H1 (cell line): Measurements from ENCODE around the gene NLRP12. TPM values are rescaled to one million over a fixed set of nuclear protein-coding genes. Genes with fewer than 3 reads are reported as not detected.

ENCODE experiments used
- CHD1 ChIP-seq: IDR thresholded peaks from 2 replicates; pipeline ENCODE4 v1.6.1; 2012; ENCODE audit warnings: low read depth, low read length, improper control_type of control experiment
- CHD2 ChIP-seq: IDR thresholded peaks from 2 replicates; pipeline ENCODE4 v1.6.1; 2012; ENCODE audit warnings: low read length, improper control_type of control experiment
- GTF2F1 ChIP-seq: IDR thresholded peaks from 2 replicates; pipeline ENCODE4 v1.6.1; 2012; ENCODE audit warnings: low read depth, low read length, improper control_type of control experiment, borderline replicate concordance
- JUND ChIP-seq: IDR thresholded peaks from 2 replicates; pipeline ENCODE4 v1.6.1; 2011; ENCODE audit warnings: mild to moderate bottlenecking, improper control_type of control experiment, low read length
- KDM1A ChIP-seq: fragments of 200-600, 300-600 bp; sonication (generic); IDR thresholded peaks from 2 replicates; pipeline ENCODE4 v1.7.1; 2016; ENCODE audit warnings: mild to moderate bottlenecking, low read length, borderline replicate concordance
- RAD21 ChIP-seq, 2 experiments: IDR thresholded peaks in 1 of 2; conservative IDR thresholded peaks in 1 of 2; 2 replicates each; pipeline ENCODE4 v1.6.1; 2011; ENCODE audit warnings: low read depth in 2 of 2, low read length in 2 of 2, improper control_type of control experiment in 1 of 2, inconsistent platforms in 1 of 2, mild to moderate bottlenecking in 1 of 2, moderate library complexity in 1 of 2
- ZNF274 ChIP-seq: IDR thresholded peaks from 2 replicates; pipeline ENCODE4 v1.7.0; 2012; ENCODE audit warnings: low read length, borderline replicate concordance; ENCODE audit errors: extremely low read depth
- polyA plus RNA-seq, 7 experiments: library from polyadenylated mRNA; depleted of rRNA in 3 of 7; stranded (reverse) in 5 of 7; unstranded in 2 of 7; fragments of >200 nt in 5 of 7; fragments of 200-250 nt in 2 of 7; gene quantifications; 1 replicate in 5 of 7; 2 replicates in 1 of 7; 4 replicates in 1 of 7; pipeline versions ENCODE4 v1.2.1 to v1.2.3, GENCODE V29; 2011 to 2013; ENCODE audit warnings: missing spikeins in 2 of 7, mixed read lengths in 2 of 7
- total RNA-seq: library from RNA; stranded (reverse); fragmentation: NEBNext Ultra II Directional; extraction: Animal tissue kit (Norgen Biotek cat#: 25700); gene quantifications from 2 replicates; pipeline ENCODE4 v1.2.1, GENCODE V29; 2021

The NLRP12 gene
- total and polyA plus RNA-seq, 2 of the 8 experiments (the other 6 are each of a cell fraction or from before 2014, with no cell fraction given), result 1.0 to 1.8 TPM

DNA sequence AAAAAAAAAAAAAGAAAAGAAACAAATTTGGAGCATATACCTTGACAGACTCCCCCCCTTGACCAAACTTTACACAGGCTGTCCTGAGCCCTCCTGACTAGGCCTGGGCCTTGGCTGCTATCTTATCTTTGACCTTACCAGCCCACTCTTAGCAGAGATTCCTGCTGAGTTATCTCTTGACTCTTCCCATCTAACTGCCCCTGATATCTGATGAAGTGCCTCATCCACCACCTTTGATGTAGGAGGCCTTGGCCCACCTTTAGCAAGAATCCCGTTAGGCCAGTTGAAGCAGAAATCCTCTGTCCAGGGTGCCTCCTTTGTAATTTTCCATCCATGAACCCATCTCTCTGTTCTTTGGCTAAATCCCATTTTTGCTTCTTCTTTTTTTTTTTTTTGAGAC lies 43.6 kb downstream of the NLRP12 start (continued):
- TF ChIP-seq JUND (no peak), CHD2 (no peak), ZNF274 (no peak), RAD21 (IDR thresholded peaks at IDR 0.05 in 1 of 2, conservative IDR thresholded peaks at IDR 0.05 in 1 of 2; ENCODE audit: low read depth in 2 of 2, low read length in 2 of 2) (no peak), KDM1A (no peak), GTF2F1 (no peak), CHD1 (no peak)
